HepG2 (cell line): ENCODE results near the gene THOC6. TPM values are rescaled to one million over a fixed set of nuclear protein-coding genes. Genes with fewer than 3 reads are reported as not detected.

ENCODE experiments used
- ATAC-seq: fragments of 200-7000 bp; cut with Tn5 transposase; 3 replicates; pipeline ENCODE4 v1.9.1; 2020; ENCODE audit warnings: mild to moderate bottlenecking, moderate library complexity
- BruUV-seq: library from RNA; stranded (reverse); fragments of 400-500 nt; replicated peaks from 2 replicates; lab custom pipeline; 2021; lab: Mats Ljungman, UMichigan
- CTCF ChIA-PET: fragments of 300-600 bp; formaldehyde crosslinking; extraction: SDS; loops from one replicate; lab custom pipeline; 2021; ENCODE audit warnings: low total read pairs, inconsistent platforms, low intra/inter-chr PET ratio; lab: Yijun Ruan, JAX
- POLR2A ChIA-PET: fragments of 350-600 bp; sonication (Branson Sonifier 250); formaldehyde crosslinking; loops from one replicate; lab custom pipeline; 2020; ENCODE audit warnings: antibody characterized with exemption, inconsistent platforms; lab: Yijun Ruan, JAX
- DNase-seq: peaks from one replicate; pipeline ENCODE4 v3.0.0-alpha.2; 2015; ENCODE audit warnings: low spot score
- FAIRE-seq: peaks from 3 replicates; lab custom pipeline; 2011; peaks lifted over from hg19 to GRCh38; lab: Jason Lieb, UNC
- H2AFZ ChIP-seq: one replicate; pipeline ENCODE4 v1.6.1; 2011; ENCODE audit warnings: low read length, inconsistent platforms
- H3K27ac ChIP-seq: fragments of 300-600 bp; 3 replicates; pipeline ENCODE4 v1.8.0; 2011; ENCODE audit warnings: mixed run types, mild to moderate bottlenecking, mixed read lengths, low read length, inconsistent platforms; ENCODE audit not compliant: insufficient read depth; ENCODE audit errors: extremely low read length
- H3K27me3 ChIP-seq, 2 experiments: fragments of 200-600 bp in 1 of 2; 2 replicates in 1 of 2; 3 replicates in 1 of 2; pipeline versions ENCODE4 v1.6.0 to v1.8.0; 2011; ENCODE audit warnings: low read length in 2 of 2, mild to moderate bottlenecking in 2 of 2, moderate library complexity in 2 of 2, inconsistent platforms in 1 of 2; ENCODE audit not compliant: insufficient read depth in 2 of 2, control insufficient read depth in 1 of 2
- H3K36me3 ChIP-seq, 2 experiments: fragments of 200-600 bp in 1 of 2; replicated peaks in 1 of 2; 2 replicates in 1 of 2; 3 replicates in 1 of 2; pipeline versions ENCODE4 v1.5.1 to v1.8.0; 2011; ENCODE audit warnings: low read length in 2 of 2, inconsistent platforms in 1 of 2; ENCODE audit not compliant: insufficient read depth in 2 of 2, control insufficient read depth in 1 of 2
- H3K4me1 ChIP-seq: 2 replicates; pipeline ENCODE4 v1.5.1; 2012; ENCODE audit warnings: low read length, inconsistent platforms; ENCODE audit not compliant: insufficient read depth
- H3K4me2 ChIP-seq: 2 replicates; pipeline ENCODE4 v1.6.0; 2011; ENCODE audit warnings: low read depth, low read length, inconsistent platforms
- H3K4me3 ChIP-seq, 3 experiments: fragments of 200-600 bp in 1 of 3; sonication (generic), shearing (Covaris generic) in 1 of 3; replicated peaks in 1 of 3; 2 replicates each; pipeline ENCODE4 v1.5.1; 2011 to 2016; ENCODE audit warnings: low read length in 3 of 3, inconsistent platforms in 2 of 3, low read depth in 2 of 3, mild to moderate bottlenecking in 2 of 3, control low read depth in 1 of 3, mixed read lengths in 1 of 3; ENCODE audit not compliant: insufficient read depth in 1 of 3
- H3K79me2 ChIP-seq: one replicate; pipeline ENCODE4 v1.6.1; 2011; ENCODE audit warnings: low read length, inconsistent platforms; ENCODE audit not compliant: insufficient read depth
- H3K9ac ChIP-seq: 2 replicates; pipeline ENCODE4 v1.6.0; 2011; ENCODE audit warnings: mild to moderate bottlenecking, low read depth, low read length, inconsistent platforms; ENCODE audit not compliant: insufficient read depth
- H3K9me3 ChIP-seq: 2 replicates; pipeline ENCODE4 v1.5.1; 2012; ENCODE audit warnings: mild to moderate bottlenecking, low read length
- H4K20me1 ChIP-seq: 2 replicates; pipeline ENCODE4 v1.6.0; 2011; ENCODE audit warnings: inconsistent platforms, mild to moderate bottlenecking, low read length, moderate library complexity; ENCODE audit not compliant: insufficient read depth
- FOXO1 ChIP-seq: sonication (generic); formaldehyde crosslinking; IDR thresholded peaks from 2 replicates; pipeline ENCODE4 v1.4.0; 2020; ENCODE audit warnings: missing genetic modification reagents
- MATR3 ChIP-seq: sonication (generic); formaldehyde crosslinking; IDR thresholded peaks from 2 replicates; pipeline ENCODE4 v1.4.0; 2020; ENCODE audit warnings: missing genetic modification reagents
- NCOA2 ChIP-seq: sonication (generic); formaldehyde crosslinking; IDR thresholded peaks from 2 replicates; pipeline ENCODE4 v1.8.0; 2022; ENCODE audit warnings: inconsistent platforms
- REPIN1 ChIP-seq: sonication (generic); formaldehyde crosslinking; IDR thresholded peaks from 2 replicates; pipeline ENCODE4 v1.8.0; 2022; ENCODE audit warnings: missing genetic modification reagents, low read depth, mild to moderate bottlenecking, borderline replicate concordance
- TFDP2 ChIP-seq: sonication (generic); formaldehyde crosslinking; IDR thresholded peaks from 2 replicates; pipeline ENCODE4 v1.4.0; 2020; ENCODE audit warnings: missing genetic modification reagents
- ZFP37 ChIP-seq: sonication (generic); formaldehyde crosslinking; IDR thresholded peaks from 2 replicates; pipeline ENCODE4 v1.4.0; 2020; ENCODE audit warnings: missing genetic modification reagents, borderline replicate concordance
- ZNF280D ChIP-seq: sonication (generic); formaldehyde crosslinking; IDR thresholded peaks from 2 replicates; pipeline ENCODE4 v1.5.1; 2020; ENCODE audit warnings: mild to moderate bottlenecking, missing genetic modification reagents
- ZNF432 ChIP-seq: sonication (generic); formaldehyde crosslinking; IDR thresholded peaks from 2 replicates; pipeline ENCODE4 v1.5.0; 2020; ENCODE audit warnings: missing genetic modification reagents, mild to moderate bottlenecking, borderline replicate concordance
- ZNF513 ChIP-seq: sonication (generic); formaldehyde crosslinking; conservative IDR thresholded peaks from 2 replicates; pipeline ENCODE4 v1.5.0; 2020; ENCODE audit warnings: missing genetic modification reagents
- ZNF614 ChIP-seq: IDR thresholded peaks from 2 replicates; pipeline ENCODE4 v1.6.1; 2018; ENCODE audit warnings: missing biosample characterization, missing genetic modification reagents, inconsistent platforms, borderline replicate concordance
- WGBS: methylation state at CpG from one replicate; pipeline ENCODE4 v1.1.6; 2017; ENCODE audit warnings: low lambda C conversion rate; 5-methylcytosine and 5-hydroxymethylcytosine counted together
- in situ Hi-C: cut with HindIII; loops from 2 replicates; pipeline ENCODE4 v1.10.0; 2017; ENCODE audit warnings: low pct_unique_long_range_greater_than_20kb; ENCODE audit not compliant: extremely low pct_ligation_motif_present
- intact Hi-C: fragments of 100-400 bp; cut with micrococcal nuclease; formaldehyde crosslinking; loops from one replicate; pipeline ENCODE4 v1.10.0; 2022; ENCODE audit not compliant: unreplicated experiment
- polyA plus RNA-seq, 8 experiments: library from polyadenylated mRNA; depleted of rRNA in 3 of 8; stranded (reverse) in 7 of 8; unstranded in 1 of 8; fragments of >200 nt; fragmentation: Illumina TruSeq in 4 of 8; extraction: Trizol in 4 of 8; gene quantifications; 2 replicates each; pipeline versions ENCODE4 v1.2.1 to v1.2.3, GENCODE V29; 2011 to 2016; ENCODE audit warnings: low read depth in 4 of 8, missing spikeins in 1 of 8, mixed read lengths in 1 of 8; ENCODE audit not compliant: insufficient read depth in 1 of 8
- total RNA-seq, 5 experiments: library from RNA; depleted of rRNA; stranded (reverse); fragments of >200 nt; fragmentation: Illumina TruSeq; extraction: Trizol; gene quantifications; 2 replicates each; pipeline ENCODE4 v1.2.3, GENCODE V29; 2016; ENCODE audit warnings: low read depth in 1 of 5
- TF ChIP-seq, protein P1 (sequence below), 2 experiments: fragments of 450-650 bp in 1 of 2; sonication (generic) in 1 of 2; formaldehyde crosslinking; IDR thresholded peaks; 2 replicates each; pipeline versions ENCODE4 v1.5.0 to v1.8.0; 2020 to 2022; ENCODE audit warnings: mild to moderate bottlenecking in 1 of 2, missing genetic modification reagents in 1 of 2
- TF ChIP-seq, protein P2 (sequence below): sonication (generic); formaldehyde crosslinking; IDR thresholded peaks from 2 replicates; pipeline ENCODE4 v1.8.0; 2022; ENCODE audit warnings: low read depth, missing genetic modification reagents

Gene THOC6
- total and polyA plus RNA-seq, 2 of the 13 experiments (the other 11 are each of a cell fraction or from before 2014, with no cell fraction given) = 32.1 to 37.0 TPM

DNA sequence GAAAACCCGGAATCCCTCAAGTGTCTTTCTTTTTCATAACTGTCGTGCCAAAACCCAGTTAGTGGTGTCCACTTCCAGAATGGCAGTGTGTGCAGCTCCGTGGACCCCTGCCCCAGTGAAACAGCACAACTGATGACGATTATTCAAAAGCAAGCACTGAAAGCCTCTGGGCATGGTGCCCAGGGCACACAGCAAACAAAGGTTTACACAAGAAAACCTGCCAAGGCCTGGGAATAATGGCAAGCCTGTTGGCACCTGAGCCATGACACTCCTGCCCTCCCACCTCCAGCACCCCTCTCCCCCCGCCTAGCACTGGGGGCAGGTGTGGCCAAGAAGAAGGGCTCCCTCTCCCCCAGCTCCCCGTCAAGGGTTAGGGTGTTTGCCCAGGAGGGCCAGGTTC lies 46.4 kb upstream of the THOC6 start:
- intact Hi-C loops (no loop called here), in situ Hi-C loops (no loop called here)
- no peak overlapping the region for H3K4me3 ChIP-seq
- no peak for FAIRE-seq
- 97% methylated on average over 4 of the region's 6 CpGs for whole genome bisulfite sequencing
- POLR2A ChIA-PET = no interaction called here
- no peaks in the 10 kb centered on the region for H3K9me3 ChIP-seq
- no peaks in the 10 kb centered on the region for H4K20me1 ChIP-seq
- H3K4me2 ChIP-seq = no peak overlapping the region
- peaks cover 17% of the 10 kb centered on the region for H3K4me1 ChIP-seq
- H3K27ac ChIP-seq = no peak overlapping the region
- no peak for ATAC-seq
- TF ChIP-seq ZNF614 (CRISPR knock-in tag) (no peak), ZFP37 (no peak), MATR3 (no peak), TFDP2 (CRISPR knock-in tag) (no peak), ZNF432 (CRISPR knock-in tag) (no peak), ZNF280D (CRISPR knock-in tag) (no peak), REPIN1 (CRISPR knock-in tag) (no peak), NCOA2 (no peak), FOXO1 (no peak), ZNF513 (no peak)
- TF ChIP-seq, protein P1, sequence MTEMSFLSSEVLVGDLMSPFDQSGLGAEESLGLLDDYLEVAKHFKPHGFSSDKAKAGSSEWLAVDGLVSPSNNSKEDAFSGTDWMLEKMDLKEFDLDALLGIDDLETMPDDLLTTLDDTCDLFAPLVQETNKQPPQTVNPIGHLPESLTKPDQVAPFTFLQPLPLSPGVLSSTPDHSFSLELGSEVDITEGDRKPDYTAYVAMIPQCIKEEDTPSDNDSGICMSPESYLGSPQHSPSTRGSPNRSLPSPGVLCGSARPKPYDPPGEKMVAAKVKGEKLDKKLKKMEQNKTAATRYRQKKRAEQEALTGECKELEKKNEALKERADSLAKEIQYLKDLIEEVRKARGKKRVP (CRISPR knock-in tag; IDR thresholded peaks at IDR 0.05) = no peak
- TF ChIP-seq, protein P2, sequence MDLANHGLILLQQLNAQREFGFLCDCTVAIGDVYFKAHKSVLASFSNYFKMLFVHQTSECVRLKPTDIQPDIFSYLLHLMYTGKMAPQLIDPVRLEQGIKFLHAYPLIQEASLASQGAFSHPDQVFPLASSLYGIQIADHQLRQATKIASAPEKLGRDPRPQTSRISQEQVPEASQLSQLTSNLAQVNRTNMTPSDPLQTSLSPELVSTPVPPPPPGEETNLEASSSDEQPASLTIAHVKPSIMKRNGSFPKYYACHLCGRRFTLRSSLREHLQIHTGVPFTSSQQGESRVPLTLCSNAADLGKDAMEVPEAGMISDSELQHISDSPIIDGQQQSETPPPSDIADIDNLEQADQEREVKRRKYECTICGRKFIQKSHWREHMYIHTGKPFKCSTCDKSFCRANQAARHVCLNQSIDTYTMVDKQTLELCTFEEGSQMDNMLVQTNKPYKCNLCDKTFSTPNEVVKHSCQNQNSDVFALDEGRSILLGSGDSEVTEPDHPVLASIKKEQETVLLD = no peak
- TF ChIP-seq, all 625 proteins: peak for 0
- H3K27me3 ChIP-seq = no peaks in the 10 kb centered on the region
- no TSS peak for BruUV-seq
- H3K79me2 ChIP-seq = peaks cover 8% of the 10 kb centered on the region
- DNase-seq = no peak
- no peak overlapping the region for H3K9ac ChIP-seq
- peaks cover 2 to 18% of the 10 kb centered on the region in 2 experiments; a peak in 3 of 5 replicates for H3K36me3 ChIP-seq
- H2AFZ ChIP-seq = no peak overlapping the region
- CTCF ChIA-PET = no interaction called here
